22Rv1 (cell line): ENCODE data around the gene DNM2.

Source experiments
- H3K27ac ChIP-seq: fragments of 450-650 bp; 2 replicates; pipeline ENCODE4 v1.5.1; 2017
- CTCF ChIP-seq: fragments of 450-650 bp; IDR thresholded peaks from 2 replicates; pipeline ENCODE4 v1.5.1; 2017; ENCODE audit warnings: mild to moderate bottlenecking
- ZFX ChIP-seq: fragments of 450-650 bp; IDR thresholded peaks from 2 replicates; pipeline ENCODE4 v1.6.1; 2017; ENCODE audit warnings: antibody characterized with exemption, borderline replicate concordance

Gene DNM2

GRCh38 chr19:10720607-10721125 lies 2.8 kb downstream of the DNM2 start:
- H3K27ac ChIP-seq: no peak overlapping the region
- TF ChIP-seq CTCF (no peak), ZFX (no peak)

GRCh38 chr19:10723591-10723990 lies 5.7 kb downstream of the DNM2 start:
- H3K27ac ChIP-seq: no peak overlapping the region
- TF ChIP-seq CTCF (no peak), ZFX (no peak)

DNA sequence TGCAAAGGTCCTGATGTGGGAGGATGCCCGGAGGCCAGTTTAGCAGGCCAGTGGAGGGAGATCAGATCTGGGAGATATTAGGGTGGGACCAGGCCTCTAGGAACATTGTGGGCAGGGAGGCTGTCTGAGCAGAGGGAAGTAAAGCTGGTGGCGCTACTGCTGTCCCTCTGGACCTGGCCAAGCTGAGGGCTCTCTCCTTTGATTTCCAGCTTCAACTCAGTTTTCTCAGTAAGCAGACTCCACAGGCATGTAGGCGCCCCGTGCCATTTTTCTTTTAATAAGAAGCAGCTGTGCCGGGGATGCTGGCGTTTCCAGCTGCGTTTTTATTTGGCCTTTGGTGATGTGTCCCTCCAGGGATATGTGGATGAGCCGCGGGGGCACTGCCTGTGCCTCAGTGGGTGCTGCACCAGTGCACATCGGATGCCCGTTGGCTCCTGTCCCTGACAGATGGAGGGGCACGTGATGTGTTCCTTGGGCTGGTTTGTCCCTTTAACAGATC lies 6.7 kb downstream of the DNM2 start:
- no peak overlapping the region for H3K27ac ChIP-seq
- TF ChIP-seq ZFX: no peak
- no peak for TF ChIP-seq CTCF

DNA sequence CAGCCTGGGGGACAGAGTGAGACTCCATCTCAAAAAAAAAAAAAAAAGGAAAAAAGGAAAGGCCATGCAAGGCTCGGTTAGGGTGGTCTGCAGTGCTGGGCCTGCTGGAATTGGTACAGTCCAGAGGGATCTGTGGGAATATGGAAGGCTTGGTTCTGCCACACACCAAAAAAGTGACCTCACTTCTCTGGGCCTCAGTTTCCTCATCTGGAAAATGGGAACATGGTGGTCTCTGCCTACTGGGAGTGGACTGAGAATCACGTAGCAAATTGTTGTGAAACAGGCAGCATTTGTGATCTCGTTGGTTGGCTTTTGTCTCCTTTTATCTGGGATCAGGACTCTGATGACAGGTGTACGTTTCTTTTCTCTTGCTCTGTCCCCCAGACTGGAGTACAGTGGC lies 7.5 kb downstream of the DNM2 start:
- no peak overlapping the region for H3K27ac ChIP-seq
- TF ChIP-seq CTCF: no peak
- TF ChIP-seq ZFX: no peak

- no peak overlapping the region for H3K27ac ChIP-seq
- TF ChIP-seq ZFX (no peak), CTCF (no peak)
Observed at GRCh38 chr19:10726268-10726667, 8.4 kb downstream of the DNM2 start.

DNA sequence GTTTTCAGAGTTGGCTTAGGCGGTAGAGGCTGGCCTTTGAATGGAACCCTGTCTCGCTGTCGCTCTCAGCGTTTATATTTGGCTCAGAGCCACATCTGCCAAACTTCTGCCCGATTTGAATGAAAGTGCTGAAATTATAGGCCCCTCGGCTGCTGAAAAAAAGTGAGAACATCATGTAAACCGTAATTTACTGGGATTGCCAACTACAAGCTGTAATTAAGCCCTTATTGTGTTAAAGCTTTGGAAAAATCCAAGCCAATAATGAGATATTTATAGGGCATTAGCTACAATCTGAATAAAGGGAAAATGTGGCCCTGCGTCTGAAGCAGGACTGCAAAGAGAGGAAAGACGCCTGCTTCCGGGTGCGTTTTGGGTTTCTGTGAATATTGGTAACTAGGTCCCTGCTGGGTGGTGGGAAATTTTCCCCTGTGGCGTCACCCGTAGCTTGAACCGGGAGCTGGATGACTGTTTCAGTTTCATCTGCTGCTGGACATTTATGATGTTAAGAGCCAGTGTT lies 9.9 kb downstream of the DNM2 start:
- H3K27ac ChIP-seq: no peak overlapping the region
- TF ChIP-seq CTCF: no peak
- no peak for TF ChIP-seq ZFX

DNA sequence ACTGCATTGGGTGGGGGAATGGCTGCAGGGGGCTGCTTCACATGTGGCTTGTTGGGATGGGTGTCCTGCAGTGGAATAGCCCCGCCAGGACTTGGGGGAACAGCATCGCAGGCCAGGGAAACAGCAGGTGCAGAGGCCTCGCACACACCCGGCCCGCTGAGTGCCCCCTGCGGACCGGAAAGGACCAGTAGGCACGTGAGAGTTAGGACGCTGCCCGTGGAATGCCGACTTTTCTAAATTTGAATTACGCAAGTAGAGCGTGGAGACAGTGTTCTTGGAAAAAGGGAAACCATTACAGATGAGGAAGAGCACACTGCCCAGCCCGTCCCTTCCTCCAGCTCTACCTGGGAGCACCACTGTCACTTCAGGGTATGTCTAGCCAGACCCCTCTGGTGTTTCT lies 11.5 kb downstream of the DNM2 start:
- no peak overlapping the region for H3K27ac ChIP-seq

More for the DNA sequence above, 11.5 kb downstream of the DNM2 start:
- no peak for TF ChIP-seq ZFX
- TF ChIP-seq CTCF: no peak
